GM12874 (cell line): ENCODE results near the gene MGME1.

Experiments
- TF ChIP-seq, protein P1 (sequence below): IDR thresholded peaks from 2 replicates; pipeline ENCODE4 v1.5.1; 2011; ENCODE audit warnings: low read depth, mild to moderate bottlenecking, control low read depth, low read length, moderate library complexity; ENCODE audit not compliant: insufficient read depth

Gene MGME1

DNA sequence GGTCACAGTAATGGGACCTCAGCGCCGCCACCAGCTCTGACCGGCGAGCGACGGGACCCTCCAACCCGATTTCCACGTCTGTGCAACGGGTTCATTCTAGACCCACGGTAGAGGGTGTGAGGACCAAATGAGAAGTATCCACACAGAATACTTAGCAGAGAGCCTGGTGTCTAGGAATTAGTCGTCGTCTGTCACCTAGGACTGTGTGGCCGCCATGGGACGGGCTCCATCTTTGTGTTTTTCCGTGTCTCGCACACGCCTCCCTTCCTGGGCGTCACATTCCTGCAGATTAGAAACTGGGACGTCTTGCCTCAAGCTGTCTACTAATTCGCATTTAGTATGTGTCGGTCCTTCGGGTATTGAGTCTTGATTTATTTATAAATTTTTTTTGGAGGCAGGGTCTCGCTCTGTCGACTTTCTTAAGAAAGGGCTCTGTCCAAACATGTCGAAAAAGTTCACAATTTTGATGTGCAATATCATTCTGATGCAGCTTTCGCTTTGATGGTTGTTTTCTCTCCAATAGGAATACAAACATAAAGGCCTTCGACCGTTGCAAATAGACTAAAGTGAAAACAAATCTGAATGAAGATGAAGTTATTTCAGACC is 563 bp downstream of the MGME1 start:
- TF ChIP-seq, protein P1, sequence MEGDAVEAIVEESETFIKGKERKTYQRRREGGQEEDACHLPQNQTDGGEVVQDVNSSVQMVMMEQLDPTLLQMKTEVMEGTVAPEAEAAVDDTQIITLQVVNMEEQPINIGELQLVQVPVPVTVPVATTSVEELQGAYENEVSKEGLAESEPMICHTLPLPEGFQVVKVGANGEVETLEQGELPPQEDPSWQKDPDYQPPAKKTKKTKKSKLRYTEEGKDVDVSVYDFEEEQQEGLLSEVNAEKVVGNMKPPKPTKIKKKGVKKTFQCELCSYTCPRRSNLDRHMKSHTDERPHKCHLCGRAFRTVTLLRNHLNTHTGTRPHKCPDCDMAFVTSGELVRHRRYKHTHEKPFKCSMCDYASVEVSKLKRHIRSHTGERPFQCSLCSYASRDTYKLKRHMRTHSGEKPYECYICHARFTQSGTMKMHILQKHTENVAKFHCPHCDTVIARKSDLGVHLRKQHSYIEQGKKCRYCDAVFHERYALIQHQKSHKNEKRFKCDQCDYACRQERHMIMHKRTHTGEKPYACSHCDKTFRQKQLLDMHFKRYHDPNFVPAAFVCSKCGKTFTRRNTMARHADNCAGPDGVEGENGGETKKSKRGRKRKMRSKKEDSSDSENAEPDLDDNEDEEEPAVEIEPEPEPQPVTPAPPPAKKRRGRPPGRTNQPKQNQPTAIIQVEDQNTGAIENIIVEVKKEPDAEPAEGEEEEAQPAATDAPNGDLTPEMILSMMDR, result no peak

DNA sequence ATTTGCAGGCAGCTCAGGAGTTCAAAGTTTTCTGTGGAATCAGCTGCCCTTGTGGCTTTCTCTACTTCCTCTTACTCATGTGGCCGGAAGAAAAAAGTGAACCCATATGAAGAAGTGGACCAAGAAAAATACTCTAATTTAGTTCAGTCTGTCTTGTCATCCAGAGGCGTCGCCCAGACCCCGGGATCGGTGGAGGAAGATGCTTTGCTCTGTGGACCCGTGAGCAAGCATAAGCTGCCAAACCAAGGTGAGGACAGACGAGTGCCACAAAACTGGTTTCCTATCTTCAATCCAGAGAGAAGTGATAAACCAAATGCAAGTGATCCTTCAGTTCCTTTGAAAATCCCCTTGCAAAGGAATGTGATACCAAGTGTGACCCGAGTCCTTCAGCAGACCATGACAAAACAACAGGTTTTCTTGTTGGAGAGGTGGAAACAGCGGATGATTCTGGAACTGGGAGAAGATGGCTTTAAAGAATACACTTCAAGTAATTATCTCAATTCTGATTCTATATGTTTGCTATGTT is 1.1 kb downstream of the MGME1 start:
- TF ChIP-seq, protein P1, result no peak

DNA sequence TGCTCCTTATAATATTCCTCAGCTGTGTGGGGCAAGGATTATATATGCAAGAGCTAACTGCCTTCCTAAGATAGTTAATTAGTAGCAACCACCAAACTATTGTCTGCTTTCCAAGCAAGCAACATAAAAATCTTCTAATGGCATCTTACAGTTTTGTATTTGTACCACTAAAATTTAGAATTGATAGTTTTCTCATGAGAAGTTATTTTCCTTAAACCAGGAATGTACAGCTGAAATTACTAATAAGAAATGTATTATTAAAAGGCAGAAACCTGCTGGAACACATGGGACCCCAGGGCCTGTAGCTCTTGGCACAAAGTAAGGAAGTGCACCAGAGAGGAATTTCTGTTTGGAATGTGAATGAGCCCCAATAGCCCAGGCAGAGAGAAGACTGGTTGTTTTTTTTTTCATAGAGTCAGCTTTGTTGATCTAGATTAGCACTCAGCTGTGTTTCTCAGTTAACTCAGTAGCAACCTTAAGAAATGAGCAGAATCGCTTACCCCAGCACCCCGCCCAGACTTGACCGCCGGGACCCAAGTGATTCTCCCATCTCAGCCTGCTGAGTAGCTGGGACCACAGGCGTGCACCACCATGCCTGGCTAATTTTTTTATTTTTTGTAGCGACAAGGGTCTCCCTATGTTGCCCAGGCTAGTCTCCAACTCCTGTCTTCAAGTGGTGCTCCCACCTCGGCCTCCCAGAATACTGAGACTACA is 2.6 kb downstream of the MGME1 start:
- TF ChIP-seq, protein P1, result no peak

DNA sequence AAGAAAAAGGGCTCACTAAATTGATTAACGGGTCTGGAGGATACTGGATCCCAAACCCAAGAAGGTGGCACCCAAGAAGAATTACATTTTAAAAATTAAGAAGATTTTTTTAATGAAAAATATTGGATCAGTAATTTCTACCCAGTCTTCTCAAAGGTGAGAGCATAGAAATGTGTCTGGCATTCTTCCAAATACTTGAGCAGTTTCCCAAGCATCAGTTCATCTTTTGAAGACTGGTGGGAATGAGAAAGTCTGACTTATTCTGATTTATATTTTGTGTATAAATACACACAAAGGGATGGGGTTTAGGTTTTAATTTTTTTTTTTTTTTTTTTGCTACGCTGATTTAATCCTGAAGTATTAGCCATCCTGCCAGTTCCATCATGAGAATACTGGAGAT is 3.3 kb downstream of the MGME1 start:
- TF ChIP-seq, protein P1, result no peak

DNA sequence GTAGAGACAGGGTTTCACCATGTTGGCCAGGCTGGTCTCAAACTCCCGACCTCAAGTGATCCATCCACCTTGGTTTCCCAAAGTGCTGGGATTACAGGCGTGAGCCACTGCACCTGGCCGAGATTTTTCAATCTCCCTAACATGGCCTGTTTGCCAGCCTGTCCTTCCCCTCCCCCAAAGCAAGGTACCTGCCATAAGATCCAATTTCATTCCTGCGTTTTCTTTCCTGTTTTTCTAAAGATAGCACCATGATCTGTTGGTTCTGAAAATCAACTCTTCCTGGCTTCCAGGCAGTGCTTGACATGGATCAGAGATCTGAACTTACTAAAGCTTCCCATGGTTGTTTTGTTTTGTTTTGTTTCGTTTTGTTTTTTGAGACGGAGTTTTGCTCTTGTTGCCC is 7.5 kb downstream of the MGME1 start:
- TF ChIP-seq, protein P1, result no peak

DNA sequence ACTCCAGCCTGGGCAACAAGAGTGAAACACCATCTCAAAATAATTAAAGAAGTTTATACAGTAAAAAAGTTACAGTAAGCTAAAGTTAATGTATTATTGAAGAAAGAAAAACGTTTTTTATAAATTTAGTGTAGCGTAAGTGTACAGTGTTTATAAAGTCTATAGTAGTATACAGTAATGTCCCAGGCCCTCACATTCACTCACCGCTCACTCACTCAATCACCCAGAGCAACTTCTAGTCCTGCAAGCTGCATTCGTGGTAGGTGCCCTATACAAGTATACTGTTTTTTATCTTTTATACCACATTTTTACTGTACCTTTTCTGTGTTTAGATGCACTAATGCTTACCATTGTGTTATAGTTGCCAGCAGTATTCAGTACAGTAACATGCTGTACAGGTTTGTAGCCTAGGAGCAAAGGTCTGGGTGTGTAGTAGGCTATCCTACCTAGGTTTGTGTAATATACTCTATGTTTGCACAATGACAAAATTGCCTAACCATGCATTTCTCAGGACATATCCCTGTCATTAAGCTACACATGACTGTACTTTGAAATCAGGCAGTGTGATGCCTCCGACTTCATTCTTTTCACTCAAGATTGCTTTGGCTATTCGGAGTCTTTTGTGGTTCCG is 16.7 kb downstream of the MGME1 start:
- TF ChIP-seq, protein P1, result no peak

DNA sequence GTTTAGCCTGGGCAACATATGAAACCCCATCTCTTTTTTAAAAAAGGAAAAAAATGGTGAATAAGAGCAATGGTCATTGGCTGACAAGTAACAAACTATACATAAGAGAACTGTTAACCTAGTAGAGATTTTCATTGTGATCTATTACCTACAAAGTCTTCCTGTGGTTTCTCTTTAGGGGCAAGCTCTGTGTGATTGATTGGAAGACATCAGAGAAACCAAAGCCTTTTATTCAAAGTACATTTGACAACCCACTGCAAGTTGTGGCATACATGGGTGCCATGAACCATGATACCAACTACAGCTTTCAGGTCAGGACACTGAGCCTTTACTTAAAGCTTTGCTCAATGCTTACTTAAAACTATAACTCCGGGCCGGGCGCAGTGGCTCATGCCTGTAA is 19.2 kb downstream of the MGME1 start:
- TF ChIP-seq, protein P1, result no peak
